ENCODE data around the gene AGO1. TPM values are rescaled to one million over a fixed set of nuclear protein-coding genes. Genes with fewer than 3 reads are reported as not detected.

The AGO1 gene
- total and polyA plus RNA-seq, 2 of the 13 experiments (the other 11 are each of a cell fraction or from before 2014, with no cell fraction given): 9.2 to 18.6 TPM

DNA sequence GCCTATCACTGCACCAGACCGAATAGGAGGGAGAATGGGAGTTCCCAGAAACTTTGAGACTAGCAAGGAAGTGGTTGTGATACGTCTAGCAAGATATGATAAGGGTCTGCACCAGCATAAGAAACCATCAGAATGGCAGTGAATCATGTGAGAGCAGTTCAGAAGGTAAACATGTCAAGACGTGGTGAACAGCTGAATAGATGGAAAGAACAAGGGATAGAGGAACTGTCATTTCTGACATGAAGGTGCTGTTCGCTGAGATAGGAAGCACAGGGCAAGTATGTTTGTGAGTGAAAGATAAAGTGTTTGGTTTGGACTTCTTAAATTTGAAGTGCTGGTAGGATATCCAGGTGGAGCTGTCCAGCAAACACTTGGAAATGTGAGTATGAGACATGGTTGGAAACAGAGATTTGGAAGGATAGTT, 1.1 kb upstream of the AGO1 start:
- H3K4me1 ChIP-seq (ENCODE audit: insufficient read depth, low read length): peaks cover 49% of the 10 kb centered on the region
- TF ChIP-seq, protein P1, sequence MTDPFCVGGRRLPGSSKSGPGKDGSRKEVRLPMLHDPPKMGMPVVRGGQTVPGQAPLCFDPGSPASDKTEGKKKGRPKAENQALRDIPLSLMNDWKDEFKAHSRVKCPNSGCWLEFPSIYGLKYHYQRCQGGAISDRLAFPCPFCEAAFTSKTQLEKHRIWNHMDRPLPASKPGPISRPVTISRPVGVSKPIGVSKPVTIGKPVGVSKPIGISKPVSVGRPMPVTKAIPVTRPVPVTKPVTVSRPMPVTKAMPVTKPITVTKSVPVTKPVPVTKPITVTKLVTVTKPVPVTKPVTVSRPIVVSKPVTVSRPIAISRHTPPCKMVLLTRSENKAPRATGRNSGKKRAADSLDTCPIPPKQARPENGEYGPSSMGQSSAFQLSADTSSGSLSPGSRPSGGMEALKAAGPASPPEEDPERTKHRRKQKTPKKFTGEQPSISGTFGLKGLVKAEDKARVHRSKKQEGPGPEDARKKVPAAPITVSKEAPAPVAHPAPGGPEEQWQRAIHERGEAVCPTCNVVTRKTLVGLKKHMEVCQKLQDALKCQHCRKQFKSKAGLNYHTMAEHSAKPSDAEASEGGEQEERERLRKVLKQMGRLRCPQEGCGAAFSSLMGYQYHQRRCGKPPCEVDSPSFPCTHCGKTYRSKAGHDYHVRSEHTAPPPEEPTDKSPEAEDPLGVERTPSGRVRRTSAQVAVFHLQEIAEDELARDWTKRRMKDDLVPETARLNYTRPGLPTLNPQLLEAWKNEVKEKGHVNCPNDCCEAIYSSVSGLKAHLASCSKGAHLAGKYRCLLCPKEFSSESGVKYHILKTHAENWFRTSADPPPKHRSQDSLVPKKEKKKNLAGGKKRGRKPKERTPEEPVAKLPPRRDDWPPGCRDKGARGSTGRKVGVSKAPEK (CRISPR knock-in tag; IDR thresholded peaks at IDR 0.05; ENCODE audit: borderline replicate concordance): no peak
- TF ChIP-seq REST (IDR thresholded peaks at IDR 0.05; ENCODE audit: borderline replicate concordance in 1 of 2, low read depth in 1 of 2, low read length in 2 of 2) (peak; percentile 20 to 88), ZNF33A (CRISPR knock-in tag; IDR thresholded peaks at IDR 0.05; ENCODE audit: borderline replicate concordance) (no peak), MIER2 (CRISPR knock-in tag; IDR thresholded peaks at IDR 0.05) (0 out of 2 replicates have a peak, but pooled peaks have one; percentile 53)
- in situ Hi-C loops (cut with HindIII; ENCODE audit: extremely low pct_ligation_motif_present, low pct_unique_long_range_greater_than_20kb): no loop called here
- no peak overlapping the region for H2AFZ ChIP-seq (ENCODE audit: low read length)
- no peaks in the 10 kb centered on the region for H3K36me3 ChIP-seq (replicated peaks in 1 of 2; ENCODE audit: control insufficient read depth in 1 of 2, insufficient read depth in 2 of 2, low read length in 2 of 2)
- BruUV-seq (replicated peaks): no TSS peak
- H3K9ac ChIP-seq (ENCODE audit: insufficient read depth, low read depth, low read length): no peak overlapping the region
- peaks cover 9% of the 10 kb centered on the region for H3K79me2 ChIP-seq (ENCODE audit: insufficient read depth, low read length)
- intact Hi-C loops (cut with micrococcal nuclease; ENCODE audit: unreplicated experiment): no loop called here
- no peak for ATAC-seq
- H3K27ac ChIP-seq (ENCODE audit: extremely low read length, insufficient read depth, low read length): no peak overlapping the region
- H3K9me3 ChIP-seq (ENCODE audit: low read length): no peaks in the 10 kb centered on the region
- FAIRE-seq: no peak
- no peak overlapping the region for H3K4me3 ChIP-seq (replicated peaks in 1 of 3; ENCODE audit: insufficient read depth in 1 of 3, low read depth in 2 of 3, low read length in 3 of 3)
- no peak for DNase-seq (ENCODE audit: low spot score)
- ChIA-PET CTCF (ENCODE audit: low intra/inter-chr PET ratio, low total read pairs) (no interaction called here), POLR2A (no interaction called here)
- H4K20me1 ChIP-seq (ENCODE audit: insufficient read depth, low read length): 0 out of 2 replicates have a peak, but pooled peaks cover 5% of the 10 kb centered on the region
- H3K27me3 ChIP-seq (ENCODE audit: control insufficient read depth in 1 of 2, insufficient read depth in 2 of 2, low read length in 2 of 2): no peaks in the 10 kb centered on the region; a peak in 1 of 5 replicates
- WGBS (ENCODE audit: low lambda C conversion rate): 34% methylated on average over 4 of the region's 4 CpGs
- H3K4me2 ChIP-seq (ENCODE audit: low read depth, low read length): no peak overlapping the region
